K562 (cell line): Measurements from ENCODE around the gene THG1L. TPM values are rescaled to one million over a fixed set of nuclear protein-coding genes. Genes with fewer than 3 reads are reported as not detected.

ENCODE experiments used
- AFF4 ChIP-seq: sonication (generic); formaldehyde crosslinking; IDR thresholded peaks from 2 replicates; pipeline ENCODE4 v1.8.0; 2023; ENCODE audit warnings: mild to moderate bottlenecking, missing genetic modification reagents
- FOS ChIP-seq: IDR thresholded peaks from 3 replicates; pipeline ENCODE4 v1.6.1; 2011; ENCODE audit not compliant: insufficient read length; ENCODE audit errors: extremely low read depth
- FOXK2 ChIP-seq, 2 experiments: fragments of 450-650 bp; IDR thresholded peaks in 1 of 2; conservative IDR thresholded peaks in 1 of 2; 2 replicates each; pipeline ENCODE4 v1.6.1; 2016; ENCODE audit warnings: low read depth in 2 of 2, mild to moderate bottlenecking in 1 of 2
- HMGN3 ChIP-seq: IDR thresholded peaks from 2 replicates; pipeline ENCODE4 v1.6.1; 2011; ENCODE audit warnings: borderline replicate concordance, low read depth, mild to moderate bottlenecking, mixed read lengths, low read length; ENCODE audit not compliant: insufficient read length; ENCODE audit errors: extremely low read depth
- KAT8 ChIP-seq: fragments of 450-650 bp; IDR thresholded peaks from 2 replicates; pipeline ENCODE4 v1.6.1; 2016; ENCODE audit warnings: low read depth, mild to moderate bottlenecking
- NFE2L1 ChIP-seq: fragments of 450-650 bp; IDR thresholded peaks from 2 replicates; pipeline ENCODE4 v1.6.1; 2016; ENCODE audit warnings: missing genetic modification characterization, low read depth, mild to moderate bottlenecking, missing compliant biosample characterization, moderate library complexity, borderline replicate concordance
- PBX2 ChIP-seq, 2 experiments: IDR thresholded peaks in 1 of 2; conservative IDR thresholded peaks in 1 of 2; 2 replicates each; pipeline ENCODE4 v1.6.1; 2016; ENCODE audit warnings: low read depth in 2 of 2, mild to moderate bottlenecking in 1 of 2, missing compliant biosample characterization in 1 of 2, missing genetic modification characterization in 1 of 2, moderate library complexity in 1 of 2
- ZNF175 ChIP-seq: fragments of 200-800 bp; sonication (Bioruptor generic); IDR thresholded peaks from 2 replicates; pipeline ENCODE4 v1.6.1; 2016; ENCODE audit warnings: low read depth, mild to moderate bottlenecking, missing genetic modification characterization, missing compliant biosample characterization
- ZNF318 ChIP-seq, 2 experiments: fragments of 450-650 bp; IDR thresholded peaks; 2 replicates each; pipeline ENCODE4 v1.6.1; 2016; ENCODE audit warnings: mild to moderate bottlenecking in 2 of 2, borderline replicate concordance in 1 of 2, low read depth in 1 of 2, moderate library complexity in 1 of 2
- polyA plus RNA-seq, 8 experiments: library from polyadenylated mRNA; depleted of rRNA in 4 of 8; stranded (reverse) in 5 of 8; unstranded in 3 of 8; fragments of >200 nt; fragmentation: Nextera tagmentation in 2 of 8; fragmentation: Illumina TruSeq in 1 of 8; extraction: Ambion mirVana in 2 of 8; extraction: Trizol in 1 of 8; gene quantifications; 2 replicates each; pipeline versions ENCODE4 v1.2.1 to v1.2.3, GENCODE V29; 2011 to 2014; ENCODE audit warnings: inconsistent platforms in 1 of 8, missing spikeins in 1 of 8
- total RNA-seq, 7 experiments: library from RNA; depleted of rRNA in 6 of 7; stranded (reverse); fragments of >200 nt in 6 of 7; fragmentation: Illumina TruSeq in 2 of 7; extraction: Trizol in 2 of 7; gene quantifications; 2 replicates each; pipeline versions ENCODE4 v1.2.1 to v1.2.3, GENCODE V29; 2011 to 2021; ENCODE audit warnings: low replicate concordance in 1 of 7

The THG1L gene
- total and polyA plus RNA-seq, 9 of the 15 experiments (the other 6 are each of a cell fraction or from before 2014, with no cell fraction given): 21.8 to 40.7 (median 28.0) TPM

- no peak for TF ChIP-seq FOS
- no peak for TF ChIP-seq ZNF318 (IDR thresholded peaks at IDR 0.05; ENCODE audit: borderline replicate concordance in 1 of 2, low read depth in 1 of 2)
- TF ChIP-seq ZNF175 (CRISPR knock-in tag): 0 out of 2 replicates have a peak, but pooled peaks have one; percentile 26
- TF ChIP-seq FOXK2 (conservative IDR thresholded peaks at IDR 0.05 in 1 of 2, IDR thresholded peaks at IDR 0.05 in 1 of 2; ENCODE audit: low read depth in 2 of 2): no peak
- peak; percentile 29; the same call in 1 of the 2 replicates for TF ChIP-seq AFF4
- no peak for TF ChIP-seq KAT8
- TF ChIP-seq PBX2 (CRISPR knock-in tag; IDR thresholded peaks at IDR 0.05; ENCODE audit: low read depth): no peak
- no peak for TF ChIP-seq PBX2 (tag; conservative IDR thresholded peaks at IDR 0.05; ENCODE audit: low read depth)
- TF ChIP-seq HMGN3: peak; percentile 57
- TF ChIP-seq NFE2L1 (tag): no peak
Measured at GRCh38 chr5:157743163-157744050, 12.2 kb downstream of the THG1L start, which contains the start of gene LSM11 (continued).
